ENCODE results near the gene CD3D.

CD3D gene

GRCh38 chr11:118295815-118296454, 46.6 kb downstream of the CD3D start:
- DNase-seq: no peak

GRCh38 chr11:118295199-118295598, 47.3 kb downstream of the CD3D start:
- DNase-seq: no peak

GRCh38 chr11:118294053-118294452, 48.5 kb downstream of the CD3D start:
- no peak for DNase-seq

- no peak for DNase-seq
Measured at GRCh38 chr11:118291477-118292135, 50.9 kb downstream of the CD3D start.

GRCh38 chr11:118290923-118291322, 51.6 kb downstream of the CD3D start:
- no peak for DNase-seq

- no peak for DNase-seq
Measured at GRCh38 chr11:118289401-118289800, 53.1 kb downstream of the CD3D start.
